ENCODE results near the gene KATNA1.
"Not testable (repeated sequence)": the region's sequence is repeated elsewhere in the genome, so short reads cannot be mapped to it uniquely, and the experiment has no call there.

KATNA1 gene

GRCh38 chr6:149648148-149649145 is at the start of gene KATNA1:
KATNA1 (minus strand) TSS chr6:149648714; CDS start chr6:149638547, 10,167 bp downstream.
- H3K27me3 Mint-ChIP-seq (ENCODE audit: low read depth) = no peaks in the 10 kb centered on the region
- H3K4me3 Mint-ChIP-seq = peak within 1 kb of the TSS; percentile 88
- H3K4me1 Mint-ChIP-seq (ENCODE audit: low read depth) = peaks cover 19% of the 10 kb centered on the region
- H3K9me3 Mint-ChIP-seq = no peaks in the 10 kb centered on the region
- peaks cover 8% of the 10 kb centered on the region for H3K36me3 Mint-ChIP-seq (ENCODE audit: low read depth)
- H3K27ac Mint-ChIP-seq = peak within 1 kb of the TSS; percentile 90
- DNase-seq (ENCODE audit: low spot score) = peak; percentile 93

- DNase-seq (ENCODE audit: low spot score) = no peak
These were observed 49.7 kb upstream of the KATNA1 start for GRCh38 chr6:149698175-149698574.

GRCh38 chr6:149696901-149697300 is 48.4 kb upstream of the KATNA1 start:
- Mint-ChIP-seq H3K4me1 (ENCODE audit: low read depth) (peaks cover 15% of the 10 kb centered on the region), H3K4me3 (no peak overlapping the region), H3K36me3 (ENCODE audit: low read depth) (peaks cover 20% of the 10 kb centered on the region), H3K27me3 (ENCODE audit: low read depth) (no peaks in the 10 kb centered on the region), H3K9me3 (no peaks in the 10 kb centered on the region), H3K27ac (no peak overlapping the region)
- no peak for DNase-seq (ENCODE audit: low spot score)

More at GRCh38 chr6:149698175-149698574, 49.7 kb upstream of the KATNA1 start:
- Mint-ChIP-seq H3K9me3 (no peaks in the 10 kb centered on the region), H3K36me3 (ENCODE audit: low read depth) (peaks cover 17% of the 10 kb centered on the region), H3K27me3 (ENCODE audit: low read depth) (no peaks in the 10 kb centered on the region), H3K27ac (no peak overlapping the region), H3K4me1 (ENCODE audit: low read depth) (peaks cover 15% of the 10 kb centered on the region), H3K4me3 (no peak overlapping the region)

GRCh38 chr6:149694921-149695320 is 46.4 kb upstream of the KATNA1 start:
- no peak for DNase-seq (ENCODE audit: low spot score)
- H3K4me3 Mint-ChIP-seq = no peak overlapping the region
- peaks cover 28% of the 10 kb centered on the region for H3K36me3 Mint-ChIP-seq (ENCODE audit: low read depth)
- no peaks in the 10 kb centered on the region for H3K27me3 Mint-ChIP-seq (ENCODE audit: low read depth)
- peaks cover 19% of the 10 kb centered on the region for H3K4me1 Mint-ChIP-seq (ENCODE audit: low read depth)
- no peaks in the 10 kb centered on the region for H3K9me3 Mint-ChIP-seq
- no peak overlapping the region for H3K27ac Mint-ChIP-seq

- peaks cover 44% of the 10 kb centered on the region for H3K36me3 Mint-ChIP-seq (ENCODE audit: low read depth)
- no peaks in the 10 kb centered on the region for H3K9me3 Mint-ChIP-seq
- DNase-seq (ENCODE audit: low spot score) = no peak
- no peak overlapping the region for H3K4me3 Mint-ChIP-seq
- peaks cover 19% of the 10 kb centered on the region for H3K4me1 Mint-ChIP-seq (ENCODE audit: low read depth)
- H3K27ac Mint-ChIP-seq = no peak overlapping the region
- no peaks in the 10 kb centered on the region for H3K27me3 Mint-ChIP-seq (ENCODE audit: low read depth)
These were observed 42.7 kb upstream of the KATNA1 start for GRCh38 chr6:149691201-149691600.

GRCh38 chr6:149686230-149686629 is 37.7 kb upstream of the KATNA1 start:
- H3K36me3 Mint-ChIP-seq (ENCODE audit: low read depth) = peaks cover 42% of the 10 kb centered on the region
- H3K4me1 Mint-ChIP-seq (ENCODE audit: low read depth) = peaks cover 21% of the 10 kb centered on the region
- no peak for DNase-seq (ENCODE audit: low spot score)
- no peaks in the 10 kb centered on the region for H3K9me3 Mint-ChIP-seq
- no peaks in the 10 kb centered on the region for H3K27me3 Mint-ChIP-seq (ENCODE audit: low read depth)
- H3K27ac Mint-ChIP-seq = peak overlapping the region; percentile 37
- no peak overlapping the region for H3K4me3 Mint-ChIP-seq

- Mint-ChIP-seq H3K9me3 (no peaks in the 10 kb centered on the region), H3K27me3 (ENCODE audit: low read depth) (no peaks in the 10 kb centered on the region), H3K4me3 (no peak overlapping the region), H3K27ac (no peak overlapping the region), H3K36me3 (ENCODE audit: low read depth) (peaks cover 45% of the 10 kb centered on the region), H3K4me1 (ENCODE audit: low read depth) (peaks cover 21% of the 10 kb centered on the region)
- DNase-seq (ENCODE audit: low spot score) = no peak
These were observed 34.8 kb upstream of the KATNA1 start for GRCh38 chr6:149683256-149683859.

GRCh38 chr6:149681845-149682244 is 33.3 kb upstream of the KATNA1 start:
- DNase-seq (ENCODE audit: low spot score); H3K9me3 Mint-ChIP-seq: not testable (repeated sequence)
- peaks cover 51% of the 10 kb centered on the region for H3K36me3 Mint-ChIP-seq (ENCODE audit: low read depth)

GRCh38 chr6:149681209-149681608 is 32.7 kb upstream of the KATNA1 start:
- no peak for DNase-seq (ENCODE audit: low spot score)
- H3K4me1 Mint-ChIP-seq (ENCODE audit: low read depth) = peaks cover 8% of the 10 kb centered on the region
- no peaks in the 10 kb centered on the region for H3K27me3 Mint-ChIP-seq (ENCODE audit: low read depth)
- H3K36me3 Mint-ChIP-seq (ENCODE audit: low read depth) = peaks cover 50% of the 10 kb centered on the region
- H3K9me3 Mint-ChIP-seq = no peaks in the 10 kb centered on the region
- no peak overlapping the region for H3K4me3 Mint-ChIP-seq
- peak overlapping the region; percentile 31 for H3K27ac Mint-ChIP-seq

More at GRCh38 chr6:149681845-149682244, 33.3 kb upstream of the KATNA1 start:
- H3K4me1 Mint-ChIP-seq (ENCODE audit: low read depth) = peaks cover 14% of the 10 kb centered on the region
- H3K27me3 Mint-ChIP-seq (ENCODE audit: low read depth); H3K27ac Mint-ChIP-seq; H3K4me3 Mint-ChIP-seq: not testable (repeated sequence)

- peaks cover 4% of the 10 kb centered on the region for H3K4me1 Mint-ChIP-seq (ENCODE audit: low read depth)
- no peaks in the 10 kb centered on the region for H3K9me3 Mint-ChIP-seq
- no peak for DNase-seq (ENCODE audit: low spot score)
- peaks cover 48% of the 10 kb centered on the region for H3K36me3 Mint-ChIP-seq (ENCODE audit: low read depth)
- no peak overlapping the region for H3K4me3 Mint-ChIP-seq
- no peak overlapping the region for H3K27ac Mint-ChIP-seq
- no peaks in the 10 kb centered on the region for H3K27me3 Mint-ChIP-seq (ENCODE audit: low read depth)
These were observed 32.0 kb upstream of the KATNA1 start for GRCh38 chr6:149680503-149680902.

GRCh38 chr6:149672265-149672664 is 23.8 kb upstream of the KATNA1 start:
- DNase-seq (ENCODE audit: low spot score); H3K9me3 Mint-ChIP-seq; H3K27ac Mint-ChIP-seq; H3K4me1 Mint-ChIP-seq (ENCODE audit: low read depth); H3K4me3 Mint-ChIP-seq; H3K27me3 Mint-ChIP-seq (ENCODE audit: low read depth): not testable (repeated sequence)
- peaks cover 59% of the 10 kb centered on the region for H3K36me3 Mint-ChIP-seq (ENCODE audit: low read depth)

- H3K27ac Mint-ChIP-seq = no peak overlapping the region
- no peak for DNase-seq (ENCODE audit: low spot score)
- no peaks in the 10 kb centered on the region for H3K9me3 Mint-ChIP-seq
- H3K4me1 Mint-ChIP-seq (ENCODE audit: low read depth) = peaks cover 10% of the 10 kb centered on the region
- H3K4me3 Mint-ChIP-seq = no peak overlapping the region
- peaks cover 38% of the 10 kb centered on the region for H3K36me3 Mint-ChIP-seq (ENCODE audit: low read depth)
- H3K27me3 Mint-ChIP-seq (ENCODE audit: low read depth) = no peaks in the 10 kb centered on the region
These were observed 11.5 kb upstream of the KATNA1 start for GRCh38 chr6:149660028-149660427.

GRCh38 chr6:149657441-149657840 is 8.9 kb upstream of the KATNA1 start:
- Mint-ChIP-seq H3K4me3 (no peak overlapping the region), H3K4me1 (ENCODE audit: low read depth) (peaks cover 10% of the 10 kb centered on the region), H3K27me3 (ENCODE audit: low read depth) (no peaks in the 10 kb centered on the region), H3K9me3 (no peaks in the 10 kb centered on the region), H3K36me3 (ENCODE audit: low read depth) (peaks cover 24% of the 10 kb centered on the region), H3K27ac (no peak overlapping the region)
- no peak for DNase-seq (ENCODE audit: low spot score)

GRCh38 chr6:149651056-149651455 is 2.5 kb upstream of the KATNA1 start:
- H3K27me3 Mint-ChIP-seq (ENCODE audit: low read depth) = no peaks in the 10 kb centered on the region
- H3K36me3 Mint-ChIP-seq (ENCODE audit: low read depth) = peaks cover 6% of the 10 kb centered on the region
- no peaks in the 10 kb centered on the region for H3K9me3 Mint-ChIP-seq
- H3K4me1 Mint-ChIP-seq (ENCODE audit: low read depth) = peaks cover 12% of the 10 kb centered on the region
- no peak overlapping the region for H3K27ac Mint-ChIP-seq
- no peak for DNase-seq (ENCODE audit: low spot score)
- no peak overlapping the region for H3K4me3 Mint-ChIP-seq

Data from T-helper 2 cell treated with Interferon-gamma antibody and Interleukin-4, amounts not matched to agents 5 μg/mL and 100 μg/mL, for 36 hours (primary cell).